HepG2 (cell line): Measurements from ENCODE around the gene EIF4E1B. TPM values are rescaled to one million over a fixed set of nuclear protein-coding genes. Genes with fewer than 3 reads are reported as not detected.

Experiments used
- ATAC-seq: fragments of 200-7000 bp; cut with Tn5 transposase; 3 replicates; pipeline ENCODE4 v1.9.1; 2020; ENCODE audit warnings: mild to moderate bottlenecking, moderate library complexity
- BruUV-seq: library from RNA; stranded (reverse); fragments of 400-500 nt; replicated peaks from 2 replicates; lab custom pipeline; 2021; lab: Mats Ljungman, UMichigan
- CTCF ChIA-PET: fragments of 300-600 bp; formaldehyde crosslinking; extraction: SDS; loops from one replicate; lab custom pipeline; 2021; ENCODE audit warnings: low total read pairs, inconsistent platforms, low intra/inter-chr PET ratio; lab: Yijun Ruan, JAX
- POLR2A ChIA-PET: fragments of 350-600 bp; sonication (Branson Sonifier 250); formaldehyde crosslinking; loops from one replicate; lab custom pipeline; 2020; ENCODE audit warnings: antibody characterized with exemption, inconsistent platforms; lab: Yijun Ruan, JAX
- DNase-seq: peaks from one replicate; pipeline ENCODE4 v3.0.0-alpha.2; 2015; ENCODE audit warnings: low spot score
- FAIRE-seq: peaks from 3 replicates; lab custom pipeline; 2011; peaks lifted over from hg19 to GRCh38; lab: Jason Lieb, UNC
- H2AFZ ChIP-seq: one replicate; pipeline ENCODE4 v1.6.1; 2011; ENCODE audit warnings: low read length, inconsistent platforms
- H3K27ac ChIP-seq: fragments of 300-600 bp; 3 replicates; pipeline ENCODE4 v1.8.0; 2011; ENCODE audit warnings: mixed run types, mild to moderate bottlenecking, mixed read lengths, low read length, inconsistent platforms; ENCODE audit not compliant: insufficient read depth; ENCODE audit errors: extremely low read length
- H3K27me3 ChIP-seq, 2 experiments: fragments of 200-600 bp in 1 of 2; 2 replicates in 1 of 2; 3 replicates in 1 of 2; pipeline versions ENCODE4 v1.6.0 to v1.8.0; 2011; ENCODE audit warnings: low read length in 2 of 2, mild to moderate bottlenecking in 2 of 2, moderate library complexity in 2 of 2, inconsistent platforms in 1 of 2; ENCODE audit not compliant: insufficient read depth in 2 of 2, control insufficient read depth in 1 of 2
- H3K36me3 ChIP-seq, 2 experiments: fragments of 200-600 bp in 1 of 2; replicated peaks in 1 of 2; 2 replicates in 1 of 2; 3 replicates in 1 of 2; pipeline versions ENCODE4 v1.5.1 to v1.8.0; 2011; ENCODE audit warnings: low read length in 2 of 2, inconsistent platforms in 1 of 2; ENCODE audit not compliant: insufficient read depth in 2 of 2, control insufficient read depth in 1 of 2
- H3K4me1 ChIP-seq: 2 replicates; pipeline ENCODE4 v1.5.1; 2012; ENCODE audit warnings: low read length, inconsistent platforms; ENCODE audit not compliant: insufficient read depth
- H3K4me2 ChIP-seq: 2 replicates; pipeline ENCODE4 v1.6.0; 2011; ENCODE audit warnings: low read depth, low read length, inconsistent platforms
- H3K4me3 ChIP-seq, 3 experiments: fragments of 200-600 bp in 1 of 3; sonication (generic), shearing (Covaris generic) in 1 of 3; replicated peaks in 1 of 3; 2 replicates each; pipeline ENCODE4 v1.5.1; 2011 to 2016; ENCODE audit warnings: low read length in 3 of 3, inconsistent platforms in 2 of 3, low read depth in 2 of 3, mild to moderate bottlenecking in 2 of 3, control low read depth in 1 of 3, mixed read lengths in 1 of 3; ENCODE audit not compliant: insufficient read depth in 1 of 3
- H3K79me2 ChIP-seq: one replicate; pipeline ENCODE4 v1.6.1; 2011; ENCODE audit warnings: low read length, inconsistent platforms; ENCODE audit not compliant: insufficient read depth
- H3K9ac ChIP-seq: 2 replicates; pipeline ENCODE4 v1.6.0; 2011; ENCODE audit warnings: mild to moderate bottlenecking, low read depth, low read length, inconsistent platforms; ENCODE audit not compliant: insufficient read depth
- H3K9me3 ChIP-seq: 2 replicates; pipeline ENCODE4 v1.5.1; 2012; ENCODE audit warnings: mild to moderate bottlenecking, low read length
- H4K20me1 ChIP-seq: 2 replicates; pipeline ENCODE4 v1.6.0; 2011; ENCODE audit warnings: inconsistent platforms, mild to moderate bottlenecking, low read length, moderate library complexity; ENCODE audit not compliant: insufficient read depth
- BORCS8-MEF2B ChIP-seq: sonication (generic); formaldehyde crosslinking; IDR thresholded peaks from 2 replicates; pipeline ENCODE4 v1.8.0; 2022; ENCODE audit warnings: mild to moderate bottlenecking, missing genetic modification reagents
- CHCHD3 ChIP-seq: sonication (generic); formaldehyde crosslinking; IDR thresholded peaks from 2 replicates; pipeline ENCODE4 v1.8.0; 2022; ENCODE audit warnings: mild to moderate bottlenecking, missing genetic modification reagents, moderate library complexity
- FOXA3 ChIP-seq: IDR thresholded peaks from 2 replicates; pipeline ENCODE4 v1.6.1; 2016; ENCODE audit warnings: missing genetic modification reagents, missing compliant biosample characterization
- GABPB1 ChIP-seq: IDR thresholded peaks from 2 replicates; pipeline ENCODE4 v1.6.1; 2016; ENCODE audit warnings: mild to moderate bottlenecking, missing genetic modification reagents, moderate library complexity, missing compliant biosample characterization
- GATA4 ChIP-seq: sonication (generic); IDR thresholded peaks from 2 replicates; pipeline ENCODE4 v1.6.1; 2016; ENCODE audit warnings: antibody characterized with exemption, low read depth, borderline replicate concordance
- HMGA1 ChIP-seq: sonication (generic); formaldehyde crosslinking; conservative IDR thresholded peaks from 2 replicates; pipeline ENCODE4 v1.4.0; 2020; ENCODE audit warnings: missing genetic modification reagents
- JUND ChIP-seq: sonication (generic); formaldehyde crosslinking; IDR thresholded peaks from 2 replicates; pipeline ENCODE4 v1.8.0; 2022; ENCODE audit warnings: mild to moderate bottlenecking, missing genetic modification reagents
- ONECUT2 ChIP-seq: sonication (generic); formaldehyde crosslinking; IDR thresholded peaks from 2 replicates; pipeline ENCODE4 v1.4.0; 2020; ENCODE audit warnings: missing genetic modification reagents
- PLRG1 ChIP-seq: fragments of 450-650 bp; conservative IDR thresholded peaks from 2 replicates; pipeline ENCODE4 v1.6.1; 2016
- RFX3 ChIP-seq: IDR thresholded peaks from 2 replicates; pipeline ENCODE4 v1.6.1; 2016; ENCODE audit warnings: missing biosample characterization, missing genetic modification reagents
- SMYD3 ChIP-seq: sonication (generic); formaldehyde crosslinking; IDR thresholded peaks from 2 replicates; pipeline ENCODE4 v1.8.1; 2023; ENCODE audit warnings: mild to moderate bottlenecking, missing genetic modification reagents
- SOX6 ChIP-seq, 2 experiments: fragments of 450-650 bp in 1 of 2; sonication (generic) in 1 of 2; formaldehyde crosslinking in 1 of 2; IDR thresholded peaks; 2 replicates each; pipeline versions ENCODE4 v1.4.0 to v1.6.1; 2017 to 2020; ENCODE audit warnings: antibody characterized with exemption in 1 of 2, mild to moderate bottlenecking in 1 of 2, missing genetic modification reagents in 1 of 2
- ZMYM3 ChIP-seq: sonication (generic); formaldehyde crosslinking; IDR thresholded peaks from 2 replicates; pipeline ENCODE4 v1.5.1; 2020; ENCODE audit warnings: mild to moderate bottlenecking, missing genetic modification reagents
- ZNF720 ChIP-seq: sonication (generic); formaldehyde crosslinking; IDR thresholded peaks from 2 replicates; pipeline ENCODE4 v1.4.0; 2020; ENCODE audit warnings: missing genetic modification reagents
- ZNF768 ChIP-seq: sonication (generic); formaldehyde crosslinking; IDR thresholded peaks from 2 replicates; pipeline ENCODE4 v1.4.0; 2020; ENCODE audit warnings: missing genetic modification reagents
- WGBS: methylation state at CpG from one replicate; pipeline ENCODE4 v1.1.6; 2017; ENCODE audit warnings: low lambda C conversion rate; 5-methylcytosine and 5-hydroxymethylcytosine counted together
- in situ Hi-C: cut with HindIII; loops from 2 replicates; pipeline ENCODE4 v1.10.0; 2017; ENCODE audit warnings: low pct_unique_long_range_greater_than_20kb; ENCODE audit not compliant: extremely low pct_ligation_motif_present
- intact Hi-C: fragments of 100-400 bp; cut with micrococcal nuclease; formaldehyde crosslinking; loops from one replicate; pipeline ENCODE4 v1.10.0; 2022; ENCODE audit not compliant: unreplicated experiment
- polyA plus RNA-seq, 8 experiments: library from polyadenylated mRNA; depleted of rRNA in 3 of 8; stranded (reverse) in 7 of 8; unstranded in 1 of 8; fragments of >200 nt; fragmentation: Illumina TruSeq in 4 of 8; extraction: Trizol in 4 of 8; gene quantifications; 2 replicates each; pipeline versions ENCODE4 v1.2.1 to v1.2.3, GENCODE V29; 2011 to 2016; ENCODE audit warnings: low read depth in 4 of 8, missing spikeins in 1 of 8, mixed read lengths in 1 of 8; ENCODE audit not compliant: insufficient read depth in 1 of 8
- total RNA-seq, 5 experiments: library from RNA; depleted of rRNA; stranded (reverse); fragments of >200 nt; fragmentation: Illumina TruSeq; extraction: Trizol; gene quantifications; 2 replicates each; pipeline ENCODE4 v1.2.3, GENCODE V29; 2016; ENCODE audit warnings: low read depth in 1 of 5
- TF ChIP-seq, protein P1 (sequence below): IDR thresholded peaks from 2 replicates; pipeline ENCODE4 v1.6.1; 2012; ENCODE audit warnings: inconsistent platforms
- TF ChIP-seq, protein P2 (sequence below): sonication (generic); formaldehyde crosslinking; IDR thresholded peaks from 2 replicates; pipeline ENCODE4 v1.5.0; 2020; ENCODE audit warnings: missing genetic modification reagents

EIF4E1B gene
- total and polyA plus RNA-seq, 2 of the 13 experiments (the other 11 are each of a cell fraction or from before 2014, with no cell fraction given): not detected

GRCh38 chr5:176637556-176637955, 7.1 kb downstream of the EIF4E1B start:
- Histone ChIP-seq H3K9ac (no peak overlapping the region), H3K27me3 (peaks cover 5 to 65% of the 10 kb centered on the region in 2 experiments), H3K79me2 (no peaks in the 10 kb centered on the region)
- DNase-seq: no peak
- 35% methylated on average over 4 of the region's 4 CpGs for WGBS
- POLR2A ChIA-PET: interaction anchor here (1.8 kb wide), 1 partner anchor 10 kb away, joined by 5 read pairs; the partner anchor contains the start of gene TSPAN17
- TF ChIP-seq ZNF720 (no peak), ONECUT2 (CRISPR knock-in tag) (no peak), BORCS8-MEF2B (CRISPR knock-in tag) (no peak), HMGA1 (no peak), ZMYM3 (CRISPR knock-in tag) (no peak), JUND (CRISPR knock-in tag) (no peak), RFX3 (CRISPR knock-in tag) (no peak), ZNF768 (no peak), SMYD3 (CRISPR knock-in tag) (no peak), CHCHD3 (CRISPR knock-in tag) (no peak), GATA4 (no peak), FOXA3 (CRISPR knock-in tag) (no peak), GABPB1 (CRISPR knock-in tag) (no peak), PLRG1 (no peak), SOX6 (IDR thresholded peaks at IDR 0.05) (no peak), SOX6 (CRISPR knock-in tag; IDR thresholded peaks at IDR 0.05) (no peak)
- TF ChIP-seq, protein P1, sequence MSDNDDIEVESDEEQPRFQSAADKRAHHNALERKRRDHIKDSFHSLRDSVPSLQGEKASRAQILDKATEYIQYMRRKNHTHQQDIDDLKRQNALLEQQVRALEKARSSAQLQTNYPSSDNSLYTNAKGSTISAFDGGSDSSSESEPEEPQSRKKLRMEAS: no peak
- TF ChIP-seq, protein P2, sequence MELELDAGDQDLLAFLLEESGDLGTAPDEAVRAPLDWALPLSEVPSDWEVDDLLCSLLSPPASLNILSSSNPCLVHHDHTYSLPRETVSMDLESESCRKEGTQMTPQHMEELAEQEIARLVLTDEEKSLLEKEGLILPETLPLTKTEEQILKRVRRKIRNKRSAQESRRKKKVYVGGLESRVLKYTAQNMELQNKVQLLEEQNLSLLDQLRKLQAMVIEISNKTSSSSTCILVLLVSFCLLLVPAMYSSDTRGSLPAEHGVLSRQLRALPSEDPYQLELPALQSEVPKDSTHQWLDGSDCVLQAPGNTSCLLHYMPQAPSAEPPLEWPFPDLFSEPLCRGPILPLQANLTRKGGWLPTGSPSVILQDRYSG (CRISPR knock-in tag): no peak
- TF ChIP-seq, all 625 proteins: peak for 0
- CTCF ChIA-PET: no interaction called here
- ATAC-seq: no peak
- no TSS peak for BruUV-seq
- H3K36me3 ChIP-seq: no peaks in the 10 kb centered on the region
- intact Hi-C loops: no loop called here
- H3K4me1 ChIP-seq: no peaks in the 10 kb centered on the region
- H3K4me3 ChIP-seq: no peak overlapping the region
- H2AFZ ChIP-seq: no peak overlapping the region
- no peak overlapping the region for H3K27ac ChIP-seq
- FAIRE-seq: no peak
- in situ Hi-C loops: no loop called here
- no peaks in the 10 kb centered on the region for H4K20me1 ChIP-seq
- H3K4me2 ChIP-seq: no peak overlapping the region
- no peaks in the 10 kb centered on the region for H3K9me3 ChIP-seq
